Hepatocyte (in vitro differentiated cells): ENCODE data around the gene RIPPLY3. TPM values are rescaled to one million over a fixed set of nuclear protein-coding genes. Genes with fewer than 3 reads are reported as not detected.
A peak's percentile ranks its signal among the peaks of the same experiment; 100 is the strongest.

Experiments used
- DNase-seq: peaks from one replicate; pipeline ENCODE4 v3.0.0-alpha.2; 2016; ENCODE audit warnings: low spot score
- H2AFZ ChIP-seq: fragments of 200-600 bp; sonication (generic); 2 replicates; pipeline ENCODE4 v1.6.0; 2016; ENCODE audit warnings: antibody characterized with exemption, mild to moderate bottlenecking
- H3K27ac ChIP-seq: fragments of 200-600 bp; sonication (generic); 2 replicates; pipeline ENCODE4 v1.5.1; 2016; ENCODE audit warnings: mild to moderate bottlenecking
- H3K27me3 ChIP-seq: fragments of 200-600 bp; sonication (generic); 2 replicates; pipeline ENCODE4 v1.6.1; 2016
- H3K36me3 ChIP-seq: fragments of 200-600 bp; sonication (generic); replicated peaks from 2 replicates; pipeline ENCODE4 v1.5.1; 2016; ENCODE audit warnings: low read depth; ENCODE audit not compliant: insufficient read depth
- H3K4me1 ChIP-seq: fragments of 200-600 bp; sonication (generic); 2 replicates; pipeline ENCODE4 v1.5.1; 2016; ENCODE audit warnings: mild to moderate bottlenecking, moderate library complexity; ENCODE audit not compliant: insufficient read depth
- H3K4me2 ChIP-seq: fragments of 200-600 bp; sonication (generic); 2 replicates; pipeline ENCODE4 v1.6.0; 2016
- H3K4me3 ChIP-seq: fragments of 200-600 bp; sonication (generic); 2 replicates; pipeline ENCODE4 v1.5.1; 2016; ENCODE audit warnings: mild to moderate bottlenecking
- H3K79me2 ChIP-seq: fragments of 200-600 bp; sonication (generic); 2 replicates; pipeline ENCODE4 v1.6.0; 2017; ENCODE audit warnings: mild to moderate bottlenecking
- H3K9me2 ChIP-seq: fragments of 200-600 bp; sonication (generic); replicated peaks from 2 replicates; pipeline ENCODE4 v1.6.0; 2017; ENCODE audit warnings: mild to moderate bottlenecking; ENCODE audit not compliant: insufficient read depth
- H3K9me3 ChIP-seq: fragments of 200-600 bp; sonication (generic); 2 replicates; pipeline ENCODE4 v1.5.1; 2016; ENCODE audit warnings: low read depth, mild to moderate bottlenecking
- H4K20me1 ChIP-seq: fragments of 200-600 bp; sonication (generic); 2 replicates; pipeline ENCODE4 v1.6.0; 2016; ENCODE audit warnings: mild to moderate bottlenecking; ENCODE audit not compliant: insufficient read depth, poor library complexity, severe bottlenecking
- CTCF ChIP-seq: fragments of 200-600 bp; sonication (generic); IDR thresholded peaks from 2 replicates; pipeline ENCODE4 v1.5.1; 2016; ENCODE audit warnings: antibody characterized with exemption, mild to moderate bottlenecking; ENCODE audit not compliant: poor library complexity
- EZH2 ChIP-seq: fragments of 200-600 bp; sonication (generic); IDR thresholded peaks from 2 replicates; pipeline ENCODE4 v1.6.1; 2016; ENCODE audit warnings: antibody characterized with exemption, mild to moderate bottlenecking, borderline replicate concordance
- EZH2phosphoT487 ChIP-seq: fragments of 200-600 bp; sonication (generic); IDR thresholded peaks from one replicate; pipeline ENCODE4 v1.6.1; 2018; ENCODE audit warnings: antibody characterized with exemption, mild to moderate bottlenecking, low read depth, moderate library complexity; ENCODE audit not compliant: unreplicated experiment, severe bottlenecking
- WGBS: methylation state at CpG from one replicate; pipeline ENCODE4 v1.1.6; 2016; ENCODE audit warnings: low lambda C conversion rate; ENCODE audit errors: missing lambda C conversion rate; 5-methylcytosine and 5-hydroxymethylcytosine counted together
- polyA plus RNA-seq: library from polyadenylated mRNA; unstranded; fragments of >200 nt; fragmentation: Nextera tagmentation; extraction: Ambion mirVana; gene quantifications from 2 replicates; pipeline ENCODE4 v1.2.1, GENCODE V29; 2016
- total RNA-seq: library from RNA; depleted of rRNA; stranded (reverse); fragments of >200 nt; gene quantifications from 2 replicates; pipeline ENCODE4 v1.2.3, GENCODE V29; 2014

RIPPLY3 gene
- total and polyA plus RNA-seq, 2 experiments from 2014 or later = 0.17 to 1.0 TPM

DNA sequence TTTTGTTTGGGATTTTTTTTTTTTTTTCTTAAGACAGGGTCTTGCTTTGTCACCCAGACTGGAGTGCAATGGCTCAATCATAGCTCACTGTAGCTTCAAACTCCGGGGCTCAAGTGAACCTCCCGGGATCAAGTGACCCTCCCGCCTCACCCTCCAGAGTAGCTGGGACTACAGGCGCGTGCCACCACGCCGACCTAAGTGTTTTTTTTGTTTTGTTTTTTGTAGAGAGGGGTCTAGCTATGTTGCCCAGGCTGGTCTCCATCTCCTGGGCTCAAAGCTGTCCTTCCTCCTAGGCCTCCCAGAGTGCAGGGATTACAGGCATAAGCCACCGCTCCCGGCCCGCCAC, 40.8 kb upstream of the RIPPLY3 start:
- 38% methylated on average over 10 of the region's 10 CpGs for WGBS
- H3K9me3 ChIP-seq = no peaks in the 10 kb centered on the region
- no peaks in the 10 kb centered on the region for H3K27me3 ChIP-seq
- peak overlapping the region; percentile 87 for H2AFZ ChIP-seq
- TF ChIP-seq CTCF = no peak
- no peak for TF ChIP-seq EZH2phosphoT487
- no peak for TF ChIP-seq EZH2
- no peaks in the 10 kb centered on the region for H3K9me2 ChIP-seq
- no peaks in the 10 kb centered on the region for H4K20me1 ChIP-seq
- no peaks in the 10 kb centered on the region for H3K36me3 ChIP-seq
- DNase-seq = no peak
- peak overlapping the region; percentile 97 for H3K4me2 ChIP-seq
- H3K79me2 ChIP-seq = peaks cover 5% of the 10 kb centered on the region
- H3K4me1 ChIP-seq = peaks cover 7% of the 10 kb centered on the region
- peak overlapping the region; percentile 98 for H3K27ac ChIP-seq
- peak overlapping the region; percentile 92 for H3K4me3 ChIP-seq

DNA sequence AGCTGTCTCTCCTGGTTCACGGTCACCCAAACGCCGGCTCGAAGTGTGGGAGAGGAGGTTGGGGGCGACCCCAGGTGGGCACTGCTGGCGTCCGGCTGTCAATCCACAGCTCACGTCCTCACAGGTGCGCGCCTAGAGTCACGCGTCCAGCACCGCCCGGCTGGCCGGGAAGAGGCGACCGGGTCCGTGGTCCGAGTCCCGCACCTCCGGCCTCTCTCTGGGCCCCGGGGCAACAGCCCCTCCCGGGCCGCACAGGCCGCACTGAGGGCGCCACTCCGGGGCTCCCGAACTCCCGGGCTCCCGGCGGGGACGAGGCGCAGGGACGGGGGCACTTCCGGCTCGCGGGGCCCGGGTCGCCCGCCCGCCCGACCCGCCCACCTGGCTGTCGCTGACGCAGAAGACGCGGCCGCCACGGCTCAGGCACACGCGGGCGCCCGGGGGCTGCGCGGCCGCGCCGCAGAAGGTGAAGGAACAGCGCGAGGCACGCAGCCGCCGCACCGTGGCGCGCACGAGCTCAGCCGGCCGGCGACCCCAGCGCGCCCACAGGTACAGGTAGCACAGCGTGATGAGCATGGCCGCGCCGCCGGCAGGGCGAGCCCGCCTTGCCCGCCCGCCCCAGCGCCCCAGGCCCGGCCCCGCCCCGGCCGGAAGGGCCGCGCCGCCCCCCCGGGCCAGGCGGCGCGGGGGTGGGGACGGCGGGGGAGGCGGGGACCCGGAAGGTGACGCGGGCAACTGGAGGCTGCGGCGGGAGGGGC, 40.3 kb upstream of the RIPPLY3 start, which contains the start of gene HLCS:
Gene HLCS, minus strand, starts transcription at position 604 of the 755 bp plus-strand sequence. Its CDS starts 31 bp downstream, at position 573.
- Histone ChIP-seq H3K79me2 (peaks cover 5% of the 10 kb centered on the region), H3K9me3 (no peaks in the 10 kb centered on the region), H3K9me2 (no peaks in the 10 kb centered on the region), H3K4me3 (peak within 1 kb of the TSS; percentile 92), H3K36me3 (no peaks in the 10 kb centered on the region), H2AFZ (peak within 1 kb of the TSS; percentile 91), H4K20me1 (no peaks in the 10 kb centered on the region), H3K4me1 (peaks cover 7% of the 10 kb centered on the region), H3K27ac (peak within 1 kb of the TSS; percentile 98), H3K4me2 (peak within 1 kb of the TSS; percentile 97), H3K27me3 (no peaks in the 10 kb centered on the region)
- TF ChIP-seq CTCF (peak; percentile 6), EZH2phosphoT487 (no peak)
- 1% methylated on average over 57 of the region's 101 CpGs for WGBS
- DNase-seq = peak; percentile 89

GRCh38 chr21:36966821-36967768, 39.4 kb upstream of the RIPPLY3 start:
- H3K4me2 ChIP-seq = peak overlapping the region; percentile 93
- no peaks in the 10 kb centered on the region for H4K20me1 ChIP-seq
- H2AFZ ChIP-seq = peak overlapping the region; percentile 91
- no peaks in the 10 kb centered on the region for H3K9me2 ChIP-seq
- TF ChIP-seq CTCF (no peak), EZH2 (no peak), EZH2phosphoT487 (no peak)
- H3K79me2 ChIP-seq = peaks cover 5% of the 10 kb centered on the region
- H3K36me3 ChIP-seq = no peaks in the 10 kb centered on the region
- H3K4me3 ChIP-seq = peak overlapping the region; percentile 71
- no peak for DNase-seq
- WGBS = 27% methylated on average over 12 of the region's 34 CpGs
- H3K27me3 ChIP-seq = no peaks in the 10 kb centered on the region
- peaks cover 7% of the 10 kb centered on the region for H3K4me1 ChIP-seq
- peak overlapping the region; percentile 91 for H3K27ac ChIP-seq
- no peaks in the 10 kb centered on the region for H3K9me3 ChIP-seq
